Ammon's horn (tissue), 1 donor: Measurements from ENCODE around the gene KPNB1.

Experiments
- DNase-seq: peaks from one replicate; pipeline ENCODE4 v3.0.0-alpha.2; 2016; ENCODE audit warnings: low spot score

Gene KPNB1

GRCh38 chr17:47696717-47697642 lies 47.3 kb downstream of the KPNB1 start:
- DNase-seq = no peak

- DNase-seq = no peak
Measured at GRCh38 chr17:47697906-47698711, 48.4 kb downstream of the KPNB1 start.

- peak; percentile 55 for DNase-seq
Measured at GRCh38 chr17:47698749-47699535, 49.2 kb downstream of the KPNB1 start.

GRCh38 chr17:47699536-47699840 lies 49.8 kb downstream of the KPNB1 start:
- no peak for DNase-seq

- DNase-seq = no peak
Measured at GRCh38 chr17:47700471-47701449, 51.0 kb downstream of the KPNB1 start.

GRCh38 chr17:47701608-47702007 lies 51.9 kb downstream of the KPNB1 start:
- DNase-seq = no peak

- no peak for DNase-seq
Measured at GRCh38 chr17:47702391-47702995, 52.8 kb downstream of the KPNB1 start.

- DNase-seq = no peak
Measured at GRCh38 chr17:47703191-47703591, 53.5 kb downstream of the KPNB1 start.

- DNase-seq = no peak
Measured at GRCh38 chr17:47703671-47704070, 54.0 kb downstream of the KPNB1 start.

- DNase-seq = no peak
Measured at GRCh38 chr17:47704116-47704515, 54.4 kb downstream of the KPNB1 start.

- DNase-seq = no peak
Measured at GRCh38 chr17:47704736-47705135, 55.0 kb downstream of the KPNB1 start.

- no peak for DNase-seq
Measured at GRCh38 chr17:47705536-47706530, 56.1 kb downstream of the KPNB1 start.

- DNase-seq = peak; percentile 69
Measured at GRCh38 chr17:47707056-47707804, 57.5 kb downstream of the KPNB1 start.

- no peak for DNase-seq
Measured at GRCh38 chr17:47707884-47708283, 58.2 kb downstream of the KPNB1 start.

GRCh38 chr17:47708312-47708863 lies 58.7 kb downstream of the KPNB1 start:
- DNase-seq = no peak

- DNase-seq = no peak
Measured at GRCh38 chr17:47708864-47709541, 59.3 kb downstream of the KPNB1 start.

GRCh38 chr17:47709594-47709993 lies 59.9 kb downstream of the KPNB1 start:
- no peak for DNase-seq
